ENCODE results near the gene HSD17B4. TPM values are rescaled to one million over a fixed set of nuclear protein-coding genes. Genes with fewer than 3 reads are reported as not detected.

HSD17B4 gene
- total and polyA plus RNA-seq, 2 of the 13 experiments (the other 11 are each of a cell fraction or from before 2014, with no cell fraction given) = 178 to 399 TPM

GRCh38 chr5:119439140-119439631, 13.1 kb upstream of the HSD17B4 start (continued):
- 0 out of 2 replicates have a peak, but pooled peaks have one; percentile 26 for TF ChIP-seq ARID5B (CRISPR knock-in tag; IDR thresholded peaks at IDR 0.05)
- no peak for TF ChIP-seq REXO4 (CRISPR knock-in tag; IDR thresholded peaks at IDR 0.05; ENCODE audit: borderline replicate concordance)
- TF ChIP-seq, protein P1, sequence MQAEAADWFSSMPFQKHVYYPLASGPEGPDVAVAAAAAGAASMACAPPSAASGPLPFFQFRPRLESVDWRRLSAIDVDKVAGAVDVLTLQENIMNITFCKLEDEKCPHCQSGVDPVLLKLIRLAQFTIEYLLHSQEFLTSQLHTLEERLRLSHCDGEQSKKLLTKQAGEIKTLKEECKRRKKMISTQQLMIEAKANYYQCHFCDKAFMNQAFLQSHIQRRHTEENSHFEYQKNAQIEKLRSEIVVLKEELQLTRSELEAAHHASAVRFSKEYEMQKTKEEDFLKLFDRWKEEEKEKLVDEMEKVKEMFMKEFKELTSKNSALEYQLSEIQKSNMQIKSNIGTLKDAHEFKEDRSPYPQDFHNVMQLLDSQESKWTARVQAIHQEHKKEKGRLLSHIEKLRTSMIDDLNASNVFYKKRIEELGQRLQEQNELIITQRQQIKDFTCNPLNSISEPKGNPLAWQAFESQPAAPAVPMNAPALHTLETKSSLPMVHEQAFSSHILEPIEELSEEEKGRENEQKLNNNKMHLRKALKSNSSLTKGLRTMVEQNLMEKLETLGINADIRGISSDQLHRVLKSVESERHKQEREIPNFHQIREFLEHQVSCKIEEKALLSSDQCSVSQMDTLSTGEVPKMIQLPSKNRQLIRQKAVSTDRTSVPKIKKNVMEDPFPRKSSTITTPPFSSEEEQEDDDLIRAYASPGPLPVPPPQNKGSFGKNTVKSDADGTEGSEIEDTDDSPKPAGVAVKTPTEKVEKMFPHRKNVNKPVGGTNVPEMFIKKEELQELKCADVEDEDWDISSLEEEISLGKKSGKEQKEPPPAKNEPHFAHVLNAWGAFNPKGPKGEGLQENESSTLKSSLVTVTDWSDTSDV (CRISPR knock-in tag; IDR thresholded peaks at IDR 0.05) = no peak
- TF ChIP-seq ZKSCAN8 (CRISPR knock-in tag; IDR thresholded peaks at IDR 0.05; ENCODE audit: borderline replicate concordance) = no peak
- TF ChIP-seq, protein P2, sequence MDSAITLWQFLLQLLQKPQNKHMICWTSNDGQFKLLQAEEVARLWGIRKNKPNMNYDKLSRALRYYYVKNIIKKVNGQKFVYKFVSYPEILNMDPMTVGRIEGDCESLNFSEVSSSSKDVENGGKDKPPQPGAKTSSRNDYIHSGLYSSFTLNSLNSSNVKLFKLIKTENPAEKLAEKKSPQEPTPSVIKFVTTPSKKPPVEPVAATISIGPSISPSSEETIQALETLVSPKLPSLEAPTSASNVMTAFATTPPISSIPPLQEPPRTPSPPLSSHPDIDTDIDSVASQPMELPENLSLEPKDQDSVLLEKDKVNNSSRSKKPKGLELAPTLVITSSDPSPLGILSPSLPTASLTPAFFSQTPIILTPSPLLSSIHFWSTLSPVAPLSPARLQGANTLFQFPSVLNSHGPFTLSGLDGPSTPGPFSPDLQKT (CRISPR knock-in tag; IDR thresholded peaks at IDR 0.05; ENCODE audit: borderline replicate concordance) = no peak
- no peak for TF ChIP-seq POLR2A (IDR thresholded peaks at IDR 0.05; ENCODE audit: insufficient read depth in 1 of 2, low read depth in 2 of 2, low read length in 2 of 2)
- TF ChIP-seq, protein P3, sequence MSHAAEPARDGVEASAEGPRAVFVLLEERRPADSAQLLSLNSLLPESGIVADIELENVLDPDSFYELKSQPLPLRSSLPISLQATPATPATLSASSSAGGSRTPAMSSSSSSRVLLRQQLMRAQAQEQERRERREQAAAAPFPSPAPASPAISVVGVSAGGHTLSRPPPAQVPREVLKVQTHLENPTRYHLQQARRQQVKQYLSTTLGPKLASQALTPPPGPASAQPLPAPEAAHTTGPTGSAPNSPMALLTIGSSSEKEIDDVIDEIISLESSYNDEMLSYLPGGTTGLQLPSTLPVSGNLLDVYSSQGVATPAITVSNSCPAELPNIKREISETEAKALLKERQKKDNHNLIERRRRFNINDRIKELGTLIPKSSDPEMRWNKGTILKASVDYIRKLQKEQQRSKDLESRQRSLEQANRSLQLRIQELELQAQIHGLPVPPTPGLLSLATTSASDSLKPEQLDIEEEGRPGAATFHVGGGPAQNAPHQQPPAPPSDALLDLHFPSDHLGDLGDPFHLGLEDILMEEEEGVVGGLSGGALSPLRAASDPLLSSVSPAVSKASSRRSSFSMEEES (CRISPR knock-in tag; IDR thresholded peaks at IDR 0.05) = no peak
- TF ChIP-seq, protein P4, sequence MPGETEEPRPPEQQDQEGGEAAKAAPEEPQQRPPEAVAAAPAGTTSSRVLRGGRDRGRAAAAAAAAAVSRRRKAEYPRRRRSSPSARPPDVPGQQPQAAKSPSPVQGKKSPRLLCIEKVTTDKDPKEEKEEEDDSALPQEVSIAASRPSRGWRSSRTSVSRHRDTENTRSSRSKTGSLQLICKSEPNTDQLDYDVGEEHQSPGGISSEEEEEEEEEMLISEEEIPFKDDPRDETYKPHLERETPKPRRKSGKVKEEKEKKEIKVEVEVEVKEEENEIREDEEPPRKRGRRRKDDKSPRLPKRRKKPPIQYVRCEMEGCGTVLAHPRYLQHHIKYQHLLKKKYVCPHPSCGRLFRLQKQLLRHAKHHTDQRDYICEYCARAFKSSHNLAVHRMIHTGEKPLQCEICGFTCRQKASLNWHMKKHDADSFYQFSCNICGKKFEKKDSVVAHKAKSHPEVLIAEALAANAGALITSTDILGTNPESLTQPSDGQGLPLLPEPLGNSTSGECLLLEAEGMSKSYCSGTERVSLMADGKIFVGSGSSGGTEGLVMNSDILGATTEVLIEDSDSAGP (CRISPR knock-in tag; IDR thresholded peaks at IDR 0.05; ENCODE audit: borderline replicate concordance) = peak; percentile 52; the same call in 1 of the 2 replicates
- no peak for TF ChIP-seq BORCS8-MEF2B (CRISPR knock-in tag; IDR thresholded peaks at IDR 0.05)
- no peak for TF ChIP-seq MTF2 (CRISPR knock-in tag; IDR thresholded peaks at IDR 0.05; ENCODE audit: borderline replicate concordance)
- no peak for TF ChIP-seq ZNF431 (CRISPR knock-in tag; IDR thresholded peaks at IDR 0.05; ENCODE audit: borderline replicate concordance, low read depth)
- TF ChIP-seq PHF20 (CRISPR knock-in tag; IDR thresholded peaks at IDR 0.05) = no peak
- no peak for TF ChIP-seq ZNF737 (CRISPR knock-in tag; IDR thresholded peaks at IDR 0.05; ENCODE audit: borderline replicate concordance)
- TF ChIP-seq IRF9 (CRISPR knock-in tag; IDR thresholded peaks at IDR 0.05; ENCODE audit: borderline replicate concordance) = no peak
- 0 out of 2 replicates have a peak, but pooled peaks have one; percentile 19 for TF ChIP-seq SAP130 (CRISPR knock-in tag; IDR thresholded peaks at IDR 0.05; ENCODE audit: low read depth)
- TF ChIP-seq RAD51 (IDR thresholded peaks at IDR 0.05; ENCODE audit: borderline replicate concordance) = no peak
- TF ChIP-seq FIP1L1 (IDR thresholded peaks at IDR 0.05; ENCODE audit: borderline replicate concordance, insufficient read depth, low read depth, low read length) = no peak
